ENCODE measurements around the gene SLC9A7.

The SLC9A7 gene

GRCh38 chrX:46703980-46704379 lies 54.9 kb downstream of the SLC9A7 start:
- no peak for ATAC-seq

- ATAC-seq = no peak
Observed at GRCh38 chrX:46698691-46699090, 60.2 kb downstream of the SLC9A7 start.

- no peak for ATAC-seq
Observed at GRCh38 chrX:46695491-46695890, 63.4 kb downstream of the SLC9A7 start.

- no peak for ATAC-seq
Observed at GRCh38 chrX:46694549-46694948, 64.4 kb downstream of the SLC9A7 start.

GRCh38 chrX:46693149-46693548 lies 65.8 kb downstream of the SLC9A7 start:
- no peak for ATAC-seq

- ATAC-seq = no peak
Observed at GRCh38 chrX:46690818-46691217, 68.1 kb downstream of the SLC9A7 start.

GRCh38 chrX:46687619-46688018 lies 71.3 kb downstream of the SLC9A7 start:
- ATAC-seq = no peak

- ATAC-seq = peak; percentile 55 to 92
Observed at GRCh38 chrX:46686003-46686645, 72.8 kb downstream of the SLC9A7 start.

GRCh38 chrX:46683048-46683447 lies 75.9 kb downstream of the SLC9A7 start:
- peak; percentile 21 to 56 for ATAC-seq

- ATAC-seq = no peak
Observed at GRCh38 chrX:46681849-46682248, 77.1 kb downstream of the SLC9A7 start.

- ATAC-seq = no peak
Observed at GRCh38 chrX:46678232-46678631, 80.7 kb downstream of the SLC9A7 start.

- peak; percentile 98 to 99 for ATAC-seq
Observed at GRCh38 chrX:46676399-46677356, 82.2 kb downstream of the SLC9A7 start.

- ATAC-seq = no peak
Observed at GRCh38 chrX:46673620-46674359, 85.1 kb downstream of the SLC9A7 start.

- no peak for ATAC-seq
Observed at GRCh38 chrX:46670316-46670715, 88.6 kb downstream of the SLC9A7 start.

- ATAC-seq = no peak
Observed at GRCh38 chrX:46666831-46667230, 92.1 kb downstream of the SLC9A7 start.

GRCh38 chrX:46665232-46666152 lies 93.4 kb downstream of the SLC9A7 start:
- ATAC-seq = peak; percentile 93 to 97

- ATAC-seq = no peak
Observed at GRCh38 chrX:46662188-46662958, 96.5 kb downstream of the SLC9A7 start.

GRCh38 chrX:46653482-46653881 lies 105.4 kb downstream of the SLC9A7 start:
- ATAC-seq = no peak

- no peak for ATAC-seq
Observed at GRCh38 chrX:46649421-46650260, 109.3 kb downstream of the SLC9A7 start.

GRCh38 chrX:46648660-46649059 lies 110.3 kb downstream of the SLC9A7 start:
- ATAC-seq = no peak

All from activated CD4-positive, CD25-positive, alpha-beta regulatory T cell treated with anti-CD3 and anti-CD28 coated beads, Interleukin-2, amount 50 U/mL, for 24 hours (primary cell).